ENCODE results near the gene RPL10A.

The RPL10A gene

GRCh38 chr6:35474131-35474941 lies 6.1 kb downstream of the RPL10A start:
- DNase-seq (ENCODE audit: low read depth, low spot score): no peak
- peak overlapping the region; percentile 94 for H3K27ac ChIP-seq

- H3K27ac ChIP-seq: no peak overlapping the region
- DNase-seq (ENCODE audit: low read depth, low spot score): no peak
Observed at GRCh38 chr6:35474942-35475570, 6.9 kb downstream of the RPL10A start.

GRCh38 chr6:35475573-35475972 lies 7.4 kb downstream of the RPL10A start:
- no peak for DNase-seq (ENCODE audit: low read depth, low spot score)
- no peak overlapping the region for H3K27ac ChIP-seq

- no peak overlapping the region for H3K27ac ChIP-seq
- DNase-seq (ENCODE audit: low read depth, low spot score): no peak
Observed at GRCh38 chr6:35476004-35476403, 7.8 kb downstream of the RPL10A start.

- H3K27ac ChIP-seq: no peak overlapping the region
- no peak for DNase-seq (ENCODE audit: low read depth, low spot score)
Observed at GRCh38 chr6:35477028-35477427, 8.8 kb downstream of the RPL10A start.

- no peak overlapping the region for H3K27ac ChIP-seq
- no peak for DNase-seq (ENCODE audit: low read depth, low spot score)
Observed at GRCh38 chr6:35477551-35478179, 9.5 kb downstream of the RPL10A start.

- DNase-seq (ENCODE audit: low read depth, low spot score): no peak
- no peak overlapping the region for H3K27ac ChIP-seq
Observed at GRCh38 chr6:35478259-35478658, 10.1 kb downstream of the RPL10A start.

- no peak overlapping the region for H3K27ac ChIP-seq
- DNase-seq (ENCODE audit: low read depth, low spot score): no peak
Observed at GRCh38 chr6:35480176-35480575, 12.0 kb downstream of the RPL10A start.

- DNase-seq (ENCODE audit: low read depth, low spot score): no peak
- H3K27ac ChIP-seq: no peak overlapping the region
Observed at GRCh38 chr6:35481226-35481625, 13.0 kb downstream of the RPL10A start.

GRCh38 chr6:35483062-35483461 lies 14.9 kb downstream of the RPL10A start:
- H3K27ac ChIP-seq: no peak overlapping the region
- no peak for DNase-seq (ENCODE audit: low read depth, low spot score)

- no peak for DNase-seq (ENCODE audit: low read depth, low spot score)
- H3K27ac ChIP-seq: peak overlapping the region; percentile 98
Observed at GRCh38 chr6:35483490-35483889, 15.3 kb downstream of the RPL10A start.

- H3K27ac ChIP-seq: peak overlapping the region; percentile 98
- DNase-seq (ENCODE audit: low read depth, low spot score): no peak
Observed at GRCh38 chr6:35483893-35484645, 15.9 kb downstream of the RPL10A start.

- H3K27ac ChIP-seq: peak overlapping the region; percentile 98
- DNase-seq (ENCODE audit: low read depth, low spot score): no peak
Observed at GRCh38 chr6:35484921-35485392, 16.8 kb downstream of the RPL10A start.

GRCh38 chr6:35485402-35485877 lies 17.2 kb downstream of the RPL10A start:
- H3K27ac ChIP-seq: peak overlapping the region; percentile 98
- no peak for DNase-seq (ENCODE audit: low read depth, low spot score)

- H3K27ac ChIP-seq: peak overlapping the region; percentile 98
- peak; percentile 93 for DNase-seq (ENCODE audit: low read depth, low spot score)
Observed at GRCh38 chr6:35486005-35486925, 18.1 kb downstream of the RPL10A start.

GRCh38 chr6:35487658-35488516 lies 19.7 kb downstream of the RPL10A start:
- H3K27ac ChIP-seq: peak overlapping the region; percentile 98
- DNase-seq (ENCODE audit: low read depth, low spot score): no peak

GRCh38 chr6:35488517-35488862 lies 20.3 kb downstream of the RPL10A start:
- peak overlapping the region; percentile 98 for H3K27ac ChIP-seq
- no peak for DNase-seq (ENCODE audit: low read depth, low spot score)

GRCh38 chr6:35489066-35489465 lies 20.9 kb downstream of the RPL10A start:
- DNase-seq (ENCODE audit: low read depth, low spot score): no peak
- H3K27ac ChIP-seq: peak overlapping the region; percentile 98
